HT1080 (cell line): ENCODE data around the gene ROM1. TPM values are rescaled to one million over a fixed set of nuclear protein-coding genes. Genes with fewer than 3 reads are reported as not detected.
"Not testable (repeated sequence)": the region's sequence is repeated elsewhere in the genome, so short reads cannot be mapped to it uniquely, and the experiment has no call there.

Source experiments
- DNase-seq: peaks from one replicate; pipeline ENCODE4 v3.0.0-alpha.2; 2015; ENCODE audit warnings: low read depth
- total RNA-seq: library from RNA; depleted of rRNA; stranded (reverse); fragments of >200 nt; shearing (Covaris generic); gene quantifications from 2 replicates; pipeline ENCODE4 v1.2.3, GENCODE V29; 2014

The ROM1 gene
- total RNA-seq, 1 experiment from 2014 or later, result 7.7 TPM

DNA sequence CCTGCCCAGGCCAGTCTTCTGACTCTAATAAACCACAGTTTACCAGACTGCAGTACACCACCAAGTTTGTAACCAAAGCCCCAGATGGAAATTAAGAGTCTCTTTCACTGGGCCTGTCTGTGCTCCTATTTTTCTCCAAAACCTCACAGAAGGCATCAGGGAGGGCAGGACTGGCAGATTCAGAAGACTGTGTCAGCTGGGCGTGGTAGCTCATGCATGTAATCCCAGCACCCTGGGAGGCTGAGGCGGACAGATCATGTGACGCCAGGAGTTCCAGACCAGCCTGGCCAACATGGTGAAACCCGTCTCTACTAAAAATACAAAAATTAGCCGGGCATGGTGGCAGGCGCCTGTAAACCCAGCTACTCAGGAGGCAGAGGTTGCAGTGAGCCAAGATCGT lies 27.7 kb upstream of the ROM1 start:
- not testable (repeated sequence) for DNase-seq

- DNase-seq, result peak; percentile 45
These were observed 24.0 kb upstream of the ROM1 start for GRCh38 chr11:62588966-62589637.

- DNase-seq, result peak; percentile 99
These were observed 21.5 kb upstream of the ROM1 start, which contains the start of gene TUT1 for GRCh38 chr11:62591448-62592145. TUT1 (minus strand) TSS chr11:62591523; CDS start chr11:62591485, 38 bp downstream.

DNA sequence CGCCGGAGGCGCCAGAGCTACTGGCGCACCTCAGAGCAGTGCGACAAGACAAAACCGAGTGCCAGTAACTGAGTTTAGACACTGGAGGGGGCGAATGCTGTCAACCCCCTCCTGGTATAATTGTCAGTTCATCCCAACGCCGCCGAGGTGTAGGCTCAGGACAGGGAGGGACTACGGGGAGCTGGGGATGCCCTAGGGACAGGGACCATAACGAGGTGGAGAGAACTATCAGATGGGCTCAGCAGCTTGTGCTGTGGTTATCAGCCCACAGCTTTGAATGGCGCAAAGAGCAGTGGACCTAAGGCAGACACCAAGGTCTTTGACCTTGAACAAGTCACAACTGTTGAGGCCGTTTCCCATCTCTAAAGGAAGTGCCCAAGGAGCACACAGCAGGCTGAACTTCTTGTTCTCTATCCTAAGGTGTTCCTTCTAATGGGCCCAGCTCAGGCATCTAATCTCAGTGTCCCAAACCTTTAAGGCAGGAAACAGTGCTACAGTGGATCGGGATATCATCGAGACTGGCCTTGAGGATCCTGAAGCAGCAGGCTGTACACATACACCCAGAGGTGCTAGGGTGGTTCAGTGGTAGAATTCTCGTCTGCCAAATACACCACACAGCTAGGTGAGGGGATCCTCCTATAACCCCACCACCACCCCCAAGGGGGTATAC lies 20.8 kb upstream of the ROM1 start:
- no peak for DNase-seq

DNA sequence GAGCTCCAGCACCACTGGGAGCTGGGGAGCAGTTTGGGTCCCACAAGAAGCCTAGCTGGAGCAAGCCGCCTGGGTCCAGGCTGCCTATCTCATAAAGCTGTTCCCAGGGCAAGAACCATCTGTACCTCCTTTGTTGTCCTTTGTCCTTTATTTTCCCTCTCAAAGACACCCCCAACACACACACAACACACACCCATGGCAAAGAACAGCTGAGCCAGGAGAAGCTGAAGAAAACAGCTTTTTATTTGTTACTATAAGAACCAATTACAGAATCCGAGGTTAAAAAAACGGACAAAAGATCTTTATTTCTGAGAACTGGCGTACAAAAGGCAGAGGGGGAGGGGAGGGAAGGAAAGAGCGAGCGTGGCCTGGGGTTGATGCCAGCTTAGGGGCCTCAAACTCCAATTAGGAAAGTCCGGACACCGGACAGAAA lies 20.1 kb upstream of the ROM1 start:
- DNase-seq, result no peak

- peak; percentile 65 for DNase-seq
These were observed 19.5 kb upstream of the ROM1 start for GRCh38 chr11:62593434-62594044.

- DNase-seq, result no peak
These were observed 17.9 kb upstream of the ROM1 start for GRCh38 chr11:62595124-62595523.

- peak; percentile 98 for DNase-seq
These were observed 13.9 kb upstream of the ROM1 start for GRCh38 chr11:62599069-62599696.

DNA sequence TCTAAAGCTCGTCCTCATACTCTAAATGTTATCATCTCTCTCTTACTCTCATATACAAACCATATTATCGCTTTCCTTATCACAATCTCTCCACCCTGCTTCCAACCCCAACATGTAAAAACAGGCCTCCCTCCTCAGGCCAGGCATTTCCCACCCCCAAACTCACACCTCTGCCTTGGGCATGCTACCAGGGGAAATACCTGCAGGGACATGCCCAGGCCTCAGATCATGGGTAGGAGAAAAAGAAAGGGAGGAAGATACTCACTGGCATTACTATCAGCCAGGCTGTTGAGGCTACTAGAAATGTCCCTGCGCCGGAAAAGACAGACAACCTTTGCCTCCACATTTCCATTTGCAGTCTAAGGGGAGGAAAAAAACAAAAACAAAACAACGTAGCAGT lies 13.2 kb upstream of the ROM1 start:
- DNase-seq, result no peak

DNA sequence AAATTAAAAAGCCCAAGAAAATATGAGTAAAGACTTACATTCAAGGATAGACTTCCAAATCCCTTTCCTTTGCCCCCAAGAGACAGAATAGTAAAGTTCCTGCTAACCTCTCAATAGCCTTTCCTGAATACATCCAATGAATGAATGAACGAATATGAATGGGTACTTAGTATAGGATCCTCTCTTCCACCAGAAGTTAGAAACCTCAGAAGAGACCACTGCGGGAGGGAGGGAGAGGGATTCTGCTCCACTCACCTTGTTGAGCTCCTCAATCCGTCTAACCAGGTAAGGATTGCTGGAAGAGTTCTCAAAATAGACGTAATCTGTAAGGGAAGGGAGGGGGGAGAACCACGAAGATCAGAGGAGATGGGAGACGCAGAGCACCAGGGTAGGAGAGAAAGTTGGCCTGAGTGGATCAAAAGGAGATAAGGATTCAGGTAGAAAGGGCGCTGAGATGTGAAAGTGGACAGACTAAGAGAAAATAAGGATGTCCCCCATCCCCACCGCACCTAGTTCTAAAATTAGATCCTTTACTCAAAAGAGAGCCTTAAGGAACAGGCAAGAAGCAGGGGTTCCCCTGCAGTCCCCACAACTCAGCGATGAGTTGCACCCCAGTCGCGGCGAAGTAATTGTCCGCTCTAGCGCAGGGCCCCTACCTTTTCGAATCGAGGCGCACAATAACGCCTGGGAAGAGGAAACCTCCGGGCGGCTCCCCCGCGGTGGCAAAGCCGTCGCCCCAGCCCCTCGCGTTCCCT lies 12.5 kb upstream of the ROM1 start:
- DNase-seq, result no peak

GRCh38 chr11:62601122-62601371 lies 12.0 kb upstream of the ROM1 start:
- DNase-seq, result no peak

GRCh38 chr11:62601372-62602140 lies 11.5 kb upstream of the ROM1 start, which contains the start of gene MTA2:
MTA2 (minus strand) TSS chr11:62601865; CDS start chr11:62601450, 415 bp downstream.
- peak; percentile 97 for DNase-seq

DNA sequence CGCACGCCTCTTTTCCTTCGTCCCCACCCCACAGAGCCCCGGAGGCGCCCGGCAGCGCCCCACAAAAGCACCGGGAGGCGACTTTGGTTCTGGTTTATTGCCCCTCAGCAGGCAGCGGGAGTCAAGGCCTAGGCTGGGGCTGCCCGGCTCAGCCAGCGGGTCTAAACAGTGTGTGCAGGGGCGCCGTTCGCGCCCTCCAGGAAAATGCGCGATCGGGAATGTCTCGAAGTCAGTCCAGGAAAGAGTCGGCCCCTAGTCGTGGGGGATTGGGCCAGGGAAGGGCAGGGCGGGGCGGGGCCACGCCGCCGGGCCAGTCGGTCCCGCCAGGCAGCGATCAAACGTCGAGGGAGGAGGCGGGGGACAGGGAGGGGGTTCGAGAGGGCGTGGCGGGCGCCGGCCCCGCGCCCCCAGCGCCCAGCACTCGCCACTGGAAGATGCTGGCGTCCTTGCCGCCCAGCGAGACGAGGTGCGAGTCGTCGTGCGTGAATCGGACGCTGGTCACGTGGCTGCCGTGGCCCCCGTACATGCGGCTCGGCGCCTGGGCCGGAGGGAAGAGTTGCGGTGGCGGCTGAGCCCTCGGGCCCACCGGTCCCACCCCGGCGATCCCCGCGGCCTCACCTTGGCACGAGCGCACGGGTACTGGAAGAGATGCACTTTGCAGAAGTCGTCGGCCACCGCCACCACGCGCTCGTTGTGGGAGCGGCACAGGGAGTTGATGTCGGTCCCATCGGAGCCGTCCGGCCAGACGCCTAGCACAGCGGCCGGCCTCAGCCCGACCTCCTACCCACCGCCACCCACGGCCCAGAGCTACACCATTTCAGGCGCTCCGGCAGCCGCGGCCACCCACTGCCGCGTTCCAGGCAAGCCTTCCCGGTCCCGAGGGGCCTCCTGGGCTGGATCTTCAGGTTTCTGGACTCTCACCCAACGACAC lies 10.7 kb upstream of the ROM1 start:
- no peak for DNase-seq

GRCh38 chr11:62603072-62603408 lies 10.0 kb upstream of the ROM1 start:
- no peak for DNase-seq

DNA sequence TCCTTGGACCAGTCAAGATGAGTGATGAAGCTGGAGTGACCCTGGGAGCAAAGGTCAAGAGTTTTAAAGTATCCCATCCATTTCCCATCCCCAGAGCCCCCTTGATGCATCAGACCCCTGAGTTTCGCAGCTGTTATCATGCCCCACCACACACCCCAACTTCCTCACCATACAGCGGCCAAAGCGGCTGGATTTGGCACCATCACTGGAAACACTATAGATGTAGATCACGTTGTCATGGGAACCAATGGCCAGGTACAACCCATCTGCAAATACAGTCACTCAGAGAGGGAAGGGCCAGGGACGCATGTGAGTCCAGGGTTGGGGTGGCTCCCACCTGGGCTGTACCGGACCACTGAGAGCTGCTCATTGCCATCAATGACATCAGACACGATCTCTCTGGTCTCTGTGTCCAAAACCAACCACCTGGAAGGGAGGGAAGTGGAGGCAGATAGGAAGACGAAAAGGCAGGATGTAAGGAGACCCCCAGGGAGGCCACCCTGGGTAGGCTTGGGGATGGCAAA lies 9.2 kb upstream of the ROM1 start:
- no peak for DNase-seq

DNA sequence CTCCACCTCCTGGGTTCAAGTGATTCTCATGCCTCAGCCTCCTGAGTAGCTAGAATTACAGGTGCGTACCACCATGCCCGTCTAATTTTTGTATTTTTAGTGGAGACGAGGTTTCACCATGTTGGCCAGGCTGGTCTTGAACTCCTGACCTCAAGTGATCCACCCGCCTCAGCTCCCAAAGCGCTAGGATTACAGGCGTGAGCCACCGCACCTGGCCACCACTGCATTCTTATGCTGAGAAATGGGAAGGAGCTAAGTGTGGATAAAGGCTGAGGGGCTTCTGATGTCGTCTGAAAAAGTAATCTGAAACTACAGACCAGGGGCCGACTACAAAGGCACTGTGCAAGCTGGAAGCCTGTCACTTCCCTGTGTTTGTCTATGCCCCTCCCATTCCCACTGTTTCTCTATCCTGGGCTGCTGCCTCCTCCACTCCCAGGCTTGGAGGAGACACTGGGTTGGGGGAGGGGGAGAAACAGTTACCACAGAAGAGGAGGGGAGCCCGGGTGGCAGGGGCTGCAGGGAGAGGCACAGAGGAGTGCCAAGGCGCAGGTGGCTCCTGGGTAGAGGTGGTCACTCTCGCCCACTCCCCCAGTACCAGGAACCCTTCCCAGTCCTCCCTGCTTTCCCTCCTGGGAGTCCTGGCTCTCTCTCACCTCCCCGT lies 8.5 kb upstream of the ROM1 start:
- DNase-seq, result no peak

DNA sequence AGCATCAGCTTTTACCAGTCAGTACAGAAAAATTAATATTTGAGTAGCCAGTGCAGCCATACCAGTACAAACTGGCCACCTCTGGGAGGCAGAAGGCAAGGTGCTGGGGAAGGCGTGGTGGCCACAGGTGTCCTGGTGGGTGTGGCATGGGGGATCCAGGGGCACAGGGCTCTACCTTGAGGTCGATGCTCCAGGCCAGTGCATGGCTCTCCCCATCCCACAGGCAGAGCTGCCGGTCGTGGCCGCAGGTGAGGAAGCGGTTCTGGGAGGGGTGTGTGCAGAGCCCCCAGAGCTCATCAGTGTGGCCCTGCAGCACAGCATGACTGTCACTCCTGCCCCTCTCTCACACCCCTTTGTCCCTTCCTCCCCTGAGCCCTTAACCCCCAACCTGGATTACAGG lies 7.6 kb upstream of the ROM1 start:
- no peak for DNase-seq

DNA sequence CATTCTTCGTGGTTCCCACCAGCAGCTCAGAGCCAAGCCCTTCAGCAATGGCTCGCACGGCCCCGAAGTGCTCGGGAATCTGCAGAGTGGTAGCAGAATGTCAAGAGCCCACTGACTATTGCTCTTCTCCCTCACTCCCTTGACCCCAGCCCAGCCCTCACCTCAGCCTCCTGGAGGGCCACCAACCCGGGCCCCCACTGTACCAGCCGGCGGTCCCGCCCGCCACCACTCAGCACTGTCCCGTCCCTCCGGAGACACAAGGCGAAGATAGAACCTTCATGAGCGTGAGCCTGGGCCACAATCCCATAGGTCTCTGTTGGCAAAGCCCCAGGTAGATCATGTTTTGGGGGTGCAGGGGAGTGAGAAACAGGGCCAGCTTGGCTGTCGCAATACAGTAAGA lies 7.2 kb upstream of the ROM1 start:
- DNase-seq, result no peak
